HUDEP-2 (cell line): ENCODE results near the gene CCDC137.
A peak's percentile ranks its signal among the peaks of the same experiment; 100 is the strongest.

Source experiments
- DNase-seq, 76 experiments: peaks; one replicate each; lab custom pipeline; 2025; ENCODE audit not compliant: unreplicated experiment in 76 of 76; lab: John Stamatoyannopoulos, UW

CCDC137 gene

GRCh38 chr17:81648707-81649085, 17.8 kb upstream of the CCDC137 start:
- no peak for DNase-seq

GRCh38 chr17:81650951-81651350, 15.6 kb upstream of the CCDC137 start:
- no peak for DNase-seq

- peak in 54 of 76 experiments; percentile 9 to 83 (median 41) for DNase-seq
These were observed 14.8 kb upstream of the CCDC137 start for GRCh38 chr17:81651692-81652091.

- DNase-seq: no peak
These were observed 13.4 kb upstream of the CCDC137 start for GRCh38 chr17:81652906-81653771.

GRCh38 chr17:81655378-81656117, 11.0 kb upstream of the CCDC137 start:
- DNase-seq: no peak

GRCh38 chr17:81656118-81656743, 10.3 kb upstream of the CCDC137 start, which contains the start of gene PDE6G:
Gene PDE6G (minus strand): TSS chr17:81656542. CDS start chr17:81653305, 3,237 bp downstream.
- peak in 44 of 76 experiments; percentile 12 to 73 (median 42) for DNase-seq

- DNase-seq: no peak
These were observed 9.7 kb upstream of the CCDC137 start for GRCh38 chr17:81656835-81657234.

GRCh38 chr17:81659038-81659437, 7.5 kb upstream of the CCDC137 start:
- no peak for DNase-seq

GRCh38 chr17:81660441-81660840, 6.1 kb upstream of the CCDC137 start:
- no peak for DNase-seq

- no peak for DNase-seq
These were observed 4.5 kb upstream of the CCDC137 start for GRCh38 chr17:81662002-81662401.

- no peak for DNase-seq
These were observed 2.5 kb upstream of the CCDC137 start for GRCh38 chr17:81664051-81664470.

- peak in 60 of 76 experiments; percentile 17 to 68 (median 48) for DNase-seq
These were observed 1.1 kb upstream of the CCDC137 start for GRCh38 chr17:81665205-81666091.

GRCh38 chr17:81666092-81666341, 520 bp upstream of the CCDC137 start:
- peak in 2 of 76 experiments; percentile 34 to 39 for DNase-seq

- DNase-seq: peak in 30 of 76 experiments; percentile 1 to 53 (median 20)
These were observed 1.2 kb downstream of the CCDC137 start for GRCh38 chr17:81667754-81668153.

GRCh38 chr17:81672504-81672903, 6.0 kb downstream of the CCDC137 start:
- DNase-seq: no peak

GRCh38 chr17:81672954-81673353, 6.4 kb downstream of the CCDC137 start:
- DNase-seq: no peak

GRCh38 chr17:81673561-81674258, 7.2 kb downstream of the CCDC137 start:
- DNase-seq: no peak

GRCh38 chr17:81675515-81676221, 9.1 kb downstream of the CCDC137 start:
- DNase-seq: peak in 27 of 76 experiments; percentile 8 to 53 (median 32)

- DNase-seq: no peak
These were observed 10.4 kb downstream of the CCDC137 start for GRCh38 chr17:81676906-81677305.
